ENCODE results near the gene KCTD1.

DNA sequence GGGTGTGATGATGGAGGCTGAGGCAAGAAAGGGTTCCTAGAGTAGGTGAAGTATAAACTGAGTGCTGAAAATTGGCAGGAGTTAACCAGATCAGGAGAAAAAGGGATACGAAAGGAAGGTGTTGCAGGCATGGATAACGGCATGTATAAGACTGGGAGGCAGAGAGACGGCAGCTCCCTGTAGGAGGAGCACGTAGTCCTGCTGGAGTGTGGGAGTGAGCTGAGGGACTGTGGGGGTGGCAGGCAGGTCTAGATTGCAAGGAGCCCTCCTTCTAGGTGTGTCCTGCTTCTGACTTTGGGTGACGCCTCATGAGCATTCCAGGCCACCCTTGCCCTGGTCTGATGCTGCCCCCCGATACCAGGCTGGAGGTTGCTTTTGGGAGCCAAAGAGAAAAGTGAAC lies 36.4 kb upstream of the KCTD1 start:
- no peak for TF ChIP-seq CTCF (IDR thresholded peaks at IDR 0.05; ENCODE audit: insufficient read depth, low read length)
- TF ChIP-seq REST (IDR thresholded peaks at IDR 0.05; ENCODE audit: insufficient replicate concordance, low read depth): no peak
- TF ChIP-seq POLR2AphosphoS5 (IDR thresholded peaks at IDR 0.05; ENCODE audit: low read depth): no peak
- no peak for TF ChIP-seq GABPA (IDR thresholded peaks at IDR 0.05; ENCODE audit: low read depth)
